ENCODE results near the gene CRELD2. TPM values are rescaled to one million over a fixed set of nuclear protein-coding genes. Genes with fewer than 3 reads are reported as not detected.

CRELD2 gene
- total RNA-seq, 1 donor from 2014 or later: 24.9 TPM

DNA sequence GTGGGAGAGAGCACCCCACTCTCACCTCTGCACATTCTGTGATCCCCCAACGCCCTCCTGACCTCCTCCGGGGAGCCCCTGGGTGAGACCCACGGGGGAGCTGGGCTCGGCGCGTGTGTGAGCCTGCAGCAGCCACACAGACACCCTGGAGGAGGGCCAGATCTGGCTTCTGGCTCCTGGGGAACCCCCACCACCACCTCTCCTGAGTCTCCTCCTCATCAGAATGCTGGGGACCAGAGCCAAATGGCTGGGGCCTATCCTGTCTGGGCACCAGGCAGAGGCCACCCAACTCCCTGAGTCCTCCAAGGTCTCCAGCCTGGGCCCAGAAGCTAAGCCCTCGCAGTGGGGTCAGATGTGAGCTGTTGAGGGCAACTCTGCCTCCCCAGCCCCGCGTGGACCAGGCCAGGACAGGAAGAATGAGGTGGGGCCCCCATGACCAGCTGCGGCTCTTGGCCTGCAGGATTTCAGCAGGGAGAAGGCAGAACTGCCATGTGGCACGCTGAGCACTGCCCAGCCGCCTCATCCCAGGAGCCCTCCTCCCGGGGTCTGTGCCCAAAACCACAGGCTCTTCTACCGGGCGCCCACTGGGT is 36.7 kb downstream of the CRELD2 start:
- no peaks in the 10 kb centered on the region for H3K36me3 Mint-ChIP-seq (ENCODE audit: unreplicated experiment)
- H3K4me3 Mint-ChIP-seq (ENCODE audit: unreplicated experiment): no peak overlapping the region
- TF ChIP-seq CTCF (IDR thresholded peaks at IDR 0.05; ENCODE audit: partially characterized antibody, unreplicated experiment): no peak
- peaks cover 4% of the 10 kb centered on the region for H3K4me1 Mint-ChIP-seq (ENCODE audit: low read depth, unreplicated experiment)
- no peak for DNase-seq
- H3K9me3 Mint-ChIP-seq (ENCODE audit: unreplicated experiment): peaks cover 5% of the 10 kb centered on the region
- peaks cover 4% of the 10 kb centered on the region for H3K27me3 Mint-ChIP-seq (ENCODE audit: unreplicated experiment)
- H3K27ac Mint-ChIP-seq (ENCODE audit: unreplicated experiment): no peak overlapping the region

DNA sequence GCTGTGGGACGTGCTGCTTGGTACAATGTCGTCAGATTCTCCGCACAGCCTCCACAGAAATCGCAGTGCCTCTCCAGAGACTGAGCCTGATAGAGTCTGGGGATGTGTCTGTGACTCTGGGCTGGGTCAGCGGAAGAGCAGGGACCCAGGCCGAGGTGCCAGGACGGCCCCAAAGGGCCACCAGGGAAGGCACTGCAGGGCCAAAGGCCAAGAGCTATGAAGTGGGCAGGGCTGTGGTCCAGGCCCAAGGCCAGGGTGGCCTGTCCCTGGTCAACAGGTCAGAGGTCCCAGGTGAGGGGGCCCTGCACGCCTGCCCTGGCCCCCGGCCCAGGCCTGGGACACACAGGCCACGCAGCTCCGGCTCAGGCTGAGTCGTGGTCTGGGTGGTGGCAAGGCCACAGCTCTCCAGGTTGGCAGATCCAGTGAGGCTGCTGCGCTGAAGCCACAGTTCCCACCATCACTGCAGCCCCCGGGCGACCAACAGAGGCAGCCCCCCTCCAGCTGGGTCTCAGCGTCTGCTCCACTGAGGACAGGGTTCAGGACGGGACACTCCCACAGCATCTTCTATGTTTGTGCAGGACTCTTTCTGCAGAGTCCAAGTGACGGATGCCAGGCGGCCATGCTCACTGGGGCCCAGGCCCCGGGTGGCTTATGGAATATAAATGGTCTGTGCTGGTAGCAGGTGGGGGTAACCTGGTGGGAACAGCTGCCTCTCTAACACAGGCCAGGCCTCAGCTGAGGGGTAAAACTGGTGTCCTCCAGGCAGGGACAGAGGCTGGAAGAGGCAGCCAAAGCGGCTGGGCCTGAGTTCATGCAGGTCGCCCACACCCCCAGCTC is 37.4 kb downstream of the CRELD2 start:
- H3K27ac Mint-ChIP-seq (ENCODE audit: unreplicated experiment): no peak overlapping the region

GRCh38 chr22:49956418-49956770 is 38.0 kb downstream of the CRELD2 start:
- DNase-seq: no peak
- no peak overlapping the region for H3K4me3 Mint-ChIP-seq (ENCODE audit: unreplicated experiment)
- no peak overlapping the region for H3K27ac Mint-ChIP-seq (ENCODE audit: unreplicated experiment)
- H3K4me1 Mint-ChIP-seq (ENCODE audit: low read depth, unreplicated experiment): peaks cover 4% of the 10 kb centered on the region
- H3K27me3 Mint-ChIP-seq (ENCODE audit: unreplicated experiment): peaks cover 4% of the 10 kb centered on the region
- H3K36me3 Mint-ChIP-seq (ENCODE audit: unreplicated experiment): no peaks in the 10 kb centered on the region
- no peak for TF ChIP-seq CTCF (IDR thresholded peaks at IDR 0.05; ENCODE audit: partially characterized antibody, unreplicated experiment)
- H3K9me3 Mint-ChIP-seq (ENCODE audit: unreplicated experiment): peaks cover 5% of the 10 kb centered on the region

More for the DNA sequence above, 37.4 kb downstream of the CRELD2 start:
- Mint-ChIP-seq H3K36me3 (ENCODE audit: unreplicated experiment) (no peaks in the 10 kb centered on the region), H3K9me3 (ENCODE audit: unreplicated experiment) (peaks cover 5% of the 10 kb centered on the region), H3K4me3 (ENCODE audit: unreplicated experiment) (no peak overlapping the region), H3K27me3 (ENCODE audit: unreplicated experiment) (peaks cover 4% of the 10 kb centered on the region), H3K4me1 (ENCODE audit: low read depth, unreplicated experiment) (peaks cover 4% of the 10 kb centered on the region)
- TF ChIP-seq CTCF (IDR thresholded peaks at IDR 0.05; ENCODE audit: partially characterized antibody, unreplicated experiment): no peak
- DNase-seq: no peak

- Mint-ChIP-seq H3K36me3 (ENCODE audit: unreplicated experiment) (no peaks in the 10 kb centered on the region), H3K9me3 (ENCODE audit: unreplicated experiment) (peaks cover 5% of the 10 kb centered on the region), H3K4me1 (ENCODE audit: low read depth, unreplicated experiment) (peaks cover 4% of the 10 kb centered on the region), H3K27ac (ENCODE audit: unreplicated experiment) (no peak overlapping the region), H3K4me3 (ENCODE audit: unreplicated experiment) (no peak overlapping the region), H3K27me3 (ENCODE audit: unreplicated experiment) (peaks cover 4% of the 10 kb centered on the region)
- no peak for DNase-seq
- TF ChIP-seq CTCF (IDR thresholded peaks at IDR 0.05; ENCODE audit: partially characterized antibody, unreplicated experiment): no peak
Measured at GRCh38 chr22:49956914-49957825, 38.7 kb downstream of the CRELD2 start.
